Medulla oblongata (tissue), 1 donor: Measurements from ENCODE around the gene SLC6A6.

ENCODE experiments used
- DNase-seq: peaks from one replicate; pipeline ENCODE4 v3.0.0-alpha.2; 2015; ENCODE audit errors: extremely low spot score

Gene SLC6A6

GRCh38 chr3:14371573-14372474 lies 30.6 kb upstream of the SLC6A6 start:
- DNase-seq = peak; percentile 37

- no peak for DNase-seq
Measured at GRCh38 chr3:14372587-14372986, 29.8 kb upstream of the SLC6A6 start.

- no peak for DNase-seq
Measured at GRCh38 chr3:14373753-14374376, 28.5 kb upstream of the SLC6A6 start.

- DNase-seq = no peak
Measured at GRCh38 chr3:14374444-14374883, 27.9 kb upstream of the SLC6A6 start.

- DNase-seq = no peak
Measured at GRCh38 chr3:14375192-14375591, 27.2 kb upstream of the SLC6A6 start.

GRCh38 chr3:14376348-14377043 lies 25.9 kb upstream of the SLC6A6 start:
- no peak for DNase-seq

GRCh38 chr3:14377044-14377837 lies 25.2 kb upstream of the SLC6A6 start:
- DNase-seq = no peak

DNA sequence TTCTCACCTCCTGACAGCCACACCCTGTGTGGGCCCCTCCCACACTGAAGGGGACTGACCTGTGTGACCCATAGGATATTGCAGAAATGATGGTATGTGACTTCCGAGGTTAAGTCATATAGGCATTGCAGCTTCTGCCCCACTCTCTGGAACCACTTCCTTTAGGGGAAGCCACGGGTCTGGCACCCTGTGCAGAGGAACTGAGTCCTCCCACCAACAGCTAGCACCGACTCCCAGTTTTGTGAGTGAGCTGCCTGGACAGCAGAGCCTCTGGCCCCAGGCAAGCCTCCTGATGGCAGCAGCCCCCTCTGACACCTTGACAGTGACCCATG lies 24.6 kb upstream of the SLC6A6 start:
- peak; percentile 28 for DNase-seq

- no peak for DNase-seq
Measured at GRCh38 chr3:14378415-14378814, 24.0 kb upstream of the SLC6A6 start.

GRCh38 chr3:14379843-14380242 lies 22.6 kb upstream of the SLC6A6 start:
- DNase-seq = no peak

DNA sequence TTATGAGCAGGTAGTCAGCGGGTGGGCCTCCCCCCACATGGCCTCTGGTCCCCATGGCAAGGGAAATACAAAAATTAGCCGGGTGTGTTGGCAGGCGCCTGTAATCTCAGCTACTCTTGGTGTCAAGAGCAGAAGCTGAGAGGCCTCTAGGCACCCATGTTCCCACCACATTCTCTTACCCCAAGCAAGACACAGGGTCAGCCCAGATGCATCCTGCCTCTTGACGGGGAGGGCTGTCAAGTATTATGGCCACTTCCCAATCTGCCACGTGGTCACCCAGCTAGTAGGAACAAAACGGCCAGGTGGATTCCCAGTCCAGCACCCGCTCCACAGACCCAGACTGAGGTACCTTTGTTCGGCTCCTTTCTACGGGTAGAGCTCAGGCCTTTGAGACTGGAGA lies 16.2 kb upstream of the SLC6A6 start:
- no peak for DNase-seq

GRCh38 chr3:14388201-14388600 lies 14.2 kb upstream of the SLC6A6 start:
- no peak for DNase-seq

GRCh38 chr3:14389166-14389606 lies 13.2 kb upstream of the SLC6A6 start:
- no peak for DNase-seq

- no peak for DNase-seq
Measured at GRCh38 chr3:14389716-14390115, 12.7 kb upstream of the SLC6A6 start.

GRCh38 chr3:14391033-14391432 lies 11.4 kb upstream of the SLC6A6 start:
- peak; percentile 32 for DNase-seq

DNA sequence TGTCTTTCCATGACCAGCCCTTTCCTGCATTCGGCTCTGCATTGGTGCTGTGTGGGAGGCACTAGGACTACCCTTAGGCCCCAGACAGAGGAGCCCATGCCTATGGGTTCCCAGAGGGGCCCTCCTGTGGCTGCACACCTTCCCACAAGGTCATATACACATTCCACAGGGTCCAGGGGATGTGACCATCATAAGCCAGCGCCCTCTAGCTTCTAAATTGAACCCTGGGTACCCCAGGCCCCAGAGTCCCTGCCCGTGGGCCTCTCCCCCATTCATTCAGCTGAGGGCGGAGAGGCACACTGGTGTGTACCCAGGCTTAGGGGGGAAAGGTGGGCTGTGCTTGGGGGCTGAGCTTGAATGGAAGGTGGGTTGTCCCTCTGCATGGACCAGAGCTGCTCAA lies 10.2 kb upstream of the SLC6A6 start:
- no peak for DNase-seq

GRCh38 chr3:14392803-14393319 lies 9.5 kb upstream of the SLC6A6 start:
- DNase-seq = no peak

GRCh38 chr3:14393440-14394106 lies 8.8 kb upstream of the SLC6A6 start:
- no peak for DNase-seq

DNA sequence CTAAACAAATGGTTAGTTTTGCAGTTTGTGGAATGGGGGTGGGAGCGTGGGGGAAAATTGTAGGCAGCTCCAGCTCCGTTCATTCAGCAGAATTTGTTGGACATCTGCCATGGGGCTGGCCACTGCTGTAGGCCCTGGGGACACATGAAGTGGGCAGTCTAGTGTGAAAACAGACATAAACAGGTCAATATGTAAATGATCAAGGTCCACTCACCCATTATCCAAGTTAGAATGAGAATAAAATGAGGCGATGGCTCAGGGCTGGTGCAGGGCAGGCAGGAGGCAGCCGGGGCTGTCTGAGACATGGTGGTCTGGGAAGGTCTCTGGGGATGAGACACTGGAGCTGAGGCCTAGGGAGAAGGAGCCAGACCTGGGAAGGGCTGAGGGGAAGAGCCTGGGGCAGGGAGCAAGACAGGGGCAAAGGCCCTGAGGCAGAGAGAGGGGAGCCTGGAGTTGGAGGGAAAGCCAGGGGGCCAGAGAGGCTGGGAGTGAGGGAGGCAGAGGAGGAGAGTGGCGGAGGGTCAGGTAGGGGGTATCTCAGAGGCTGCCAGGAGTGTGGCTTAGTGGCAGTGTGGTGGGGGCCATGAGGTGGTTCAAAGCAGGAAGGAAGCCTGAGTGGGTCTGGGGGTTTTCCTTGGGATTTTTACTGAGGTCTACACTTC lies 6.2 kb upstream of the SLC6A6 start:
- DNase-seq = no peak

DNA sequence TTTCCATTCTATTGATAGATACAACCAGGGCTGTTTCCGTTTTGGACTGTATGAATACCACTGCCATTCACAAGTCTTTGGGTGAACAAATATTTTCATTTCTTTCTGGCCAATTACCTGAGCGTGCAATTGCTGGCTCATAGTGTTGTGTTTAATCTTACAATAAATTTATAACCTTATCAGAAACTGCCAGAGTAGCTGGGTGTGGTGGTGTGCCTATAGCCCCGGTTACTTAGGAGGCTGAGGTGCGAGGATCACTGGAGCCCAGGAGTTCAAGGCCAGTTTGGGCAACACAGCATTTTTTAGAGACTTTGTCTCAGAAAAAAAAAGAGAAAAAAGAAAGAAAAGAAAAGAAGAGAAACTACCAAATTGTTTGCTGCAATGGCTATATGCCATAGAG lies 5.4 kb upstream of the SLC6A6 start:
- no peak for DNase-seq
